ENCODE data around the gene ERGIC1. TPM values are rescaled to one million over a fixed set of nuclear protein-coding genes. Genes with fewer than 3 reads are reported as not detected.

ERGIC1 gene
- total and polyA plus RNA-seq, 10 of the 15 experiments (the other 5 are each of a cell fraction or from before 2014, with no cell fraction given) = 8.8 to 104 (median 76.3) TPM

DNA sequence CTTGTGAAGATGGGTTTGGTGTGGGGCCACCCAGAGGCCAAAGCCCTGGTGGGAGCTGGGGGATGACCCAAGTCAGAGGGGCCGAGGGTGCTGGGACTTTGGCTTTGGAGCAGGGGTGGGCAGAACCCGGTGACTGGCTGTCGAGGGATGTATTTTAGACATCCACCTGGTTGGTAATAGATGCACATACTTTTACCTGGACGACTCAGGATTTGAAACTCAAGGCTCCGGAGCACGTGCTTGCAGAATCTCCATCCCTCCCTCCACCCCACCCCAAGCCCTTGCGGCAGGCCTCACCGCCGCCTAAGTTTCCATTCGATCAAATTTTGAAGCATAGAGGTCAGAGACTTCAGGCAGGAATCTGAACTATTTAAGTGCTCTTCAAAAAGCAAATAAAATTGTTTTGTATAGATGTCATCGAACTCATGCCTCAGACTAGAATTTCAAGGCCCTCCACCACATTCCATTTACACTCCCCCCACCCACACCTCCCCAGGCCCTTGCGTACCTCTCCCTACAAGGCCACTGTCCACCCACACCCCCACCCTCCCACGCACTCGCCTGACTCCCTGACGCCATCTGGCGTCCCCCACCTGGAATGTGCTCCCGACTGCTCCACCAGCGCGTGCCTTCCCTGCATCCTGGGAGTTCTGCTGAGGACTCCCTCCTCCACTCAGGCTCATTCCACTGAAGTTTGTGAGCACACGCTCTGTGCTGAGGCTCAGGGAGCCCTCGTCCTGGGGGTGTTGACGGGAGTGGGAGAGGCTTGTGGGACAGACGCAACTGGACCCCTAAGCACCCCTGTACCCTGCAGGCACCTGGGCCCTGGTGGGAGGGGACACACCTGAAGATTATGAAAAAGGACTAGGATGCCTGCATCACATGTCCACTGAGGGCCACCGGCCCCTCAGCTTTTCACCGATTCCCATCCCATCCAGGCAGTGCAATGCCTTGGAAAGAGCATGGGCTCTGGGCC is 68.7 kb downstream of the ERGIC1 start:
- Histone ChIP-seq H3K9me3 (replicated peaks; ENCODE audit: control insufficient read depth, insufficient read depth, low read length) (no peaks in the 10 kb centered on the region), H3K27me3 (replicated peaks in 1 of 2; ENCODE audit: control insufficient read depth in 2 of 2, insufficient read depth in 2 of 2, low read length in 1 of 2) (no peaks in the 10 kb centered on the region), H3K9ac (ENCODE audit: control insufficient read depth, insufficient read depth, low read length) (no peak overlapping the region), H3K4me3 (no peak overlapping the region), H3K36me3 (ENCODE audit: control insufficient read depth in 2 of 2, insufficient read depth in 2 of 2, low read length in 1 of 2) (peaks cover 8 to 16% of the 10 kb centered on the region in 2 experiments; a peak in 3 of 4 replicates), H3K79me2 (ENCODE audit: control insufficient read depth, insufficient read depth, low read length) (no peaks in the 10 kb centered on the region), H3K4me1 (ENCODE audit: control insufficient read depth, insufficient read depth, low read length) (peaks cover 18% of the 10 kb centered on the region), H2AFZ (ENCODE audit: control insufficient read depth, low read depth, low read length) (no peak overlapping the region), H4K20me1 (ENCODE audit: control insufficient read depth, insufficient read depth) (no peaks in the 10 kb centered on the region), H3K4me2 (ENCODE audit: control insufficient read depth, insufficient read depth) (no peak overlapping the region), H3K27ac (ENCODE audit: control insufficient read depth, insufficient read depth) (no peak overlapping the region)
- in situ Hi-C loops (cut with MboI) = no loop called here
- ATAC-seq = no peak
- no peak for DNase-seq (ENCODE audit: low read depth, low spot score)
- ChIA-PET RAD21 (ENCODE audit: unreplicated experiment) (no interaction called here), SMC1A (ENCODE audit: uncharacterized antibody, unreplicated experiment) (interaction anchor here (0.6 kb wide), 1 partner anchor 18 kb away, joined by 3 read pairs; no protein-coding TSS in a partner anchor), CTCF (interaction anchor here (1.6 kb wide), 1 partner anchor 30 kb away, joined by 6 read pairs; no protein-coding TSS in a partner anchor), POLR2A (no interaction called here)
- no TSS peak for BruUV-seq (replicated peaks)
- intact Hi-C loops (cut with micrococcal nuclease; ENCODE audit: unreplicated experiment) = no loop called here
- TF ChIP-seq RAD21 (IDR thresholded peaks at IDR 0.05; ENCODE audit: insufficient read depth, low read depth, low read length) = peak; percentile 20; the same call in 1 of the 2 replicates
- 0 out of 3 replicates have a peak, but pooled peaks of 1 of the 2 experiments have one; percentile 23 for TF ChIP-seq EGR1 (IDR thresholded peaks at IDR 0.05; ENCODE audit: borderline replicate concordance in 1 of 2, low read depth in 2 of 2, low read length in 2 of 2)
- TF ChIP-seq MEF2A (IDR thresholded peaks at IDR 0.05; ENCODE audit: insufficient read depth, low read depth, low read length) = no peak
- TF ChIP-seq, protein P1, sequence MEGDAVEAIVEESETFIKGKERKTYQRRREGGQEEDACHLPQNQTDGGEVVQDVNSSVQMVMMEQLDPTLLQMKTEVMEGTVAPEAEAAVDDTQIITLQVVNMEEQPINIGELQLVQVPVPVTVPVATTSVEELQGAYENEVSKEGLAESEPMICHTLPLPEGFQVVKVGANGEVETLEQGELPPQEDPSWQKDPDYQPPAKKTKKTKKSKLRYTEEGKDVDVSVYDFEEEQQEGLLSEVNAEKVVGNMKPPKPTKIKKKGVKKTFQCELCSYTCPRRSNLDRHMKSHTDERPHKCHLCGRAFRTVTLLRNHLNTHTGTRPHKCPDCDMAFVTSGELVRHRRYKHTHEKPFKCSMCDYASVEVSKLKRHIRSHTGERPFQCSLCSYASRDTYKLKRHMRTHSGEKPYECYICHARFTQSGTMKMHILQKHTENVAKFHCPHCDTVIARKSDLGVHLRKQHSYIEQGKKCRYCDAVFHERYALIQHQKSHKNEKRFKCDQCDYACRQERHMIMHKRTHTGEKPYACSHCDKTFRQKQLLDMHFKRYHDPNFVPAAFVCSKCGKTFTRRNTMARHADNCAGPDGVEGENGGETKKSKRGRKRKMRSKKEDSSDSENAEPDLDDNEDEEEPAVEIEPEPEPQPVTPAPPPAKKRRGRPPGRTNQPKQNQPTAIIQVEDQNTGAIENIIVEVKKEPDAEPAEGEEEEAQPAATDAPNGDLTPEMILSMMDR (IDR thresholded peaks at IDR 0.05 in 2 of 3, conservative IDR thresholded peaks at IDR 0.05 in 1 of 3; ENCODE audit: control insufficient read depth in 2 of 3, extremely low read depth in 1 of 3, insufficient read depth in 1 of 3, low read depth in 3 of 3, low read length in 3 of 3) = peak; percentile 10 to 48 (median 37); a peak in 3 of 6 replicates
- peak; percentile 40; the same call in 1 of the 2 replicates for TF ChIP-seq SMC3 (IDR thresholded peaks at IDR 0.05; ENCODE audit: borderline replicate concordance, low read length)
- no peak for TF ChIP-seq HDGF (IDR thresholded peaks at IDR 0.05)
- TF ChIP-seq NFIC (IDR thresholded peaks at IDR 0.05; ENCODE audit: low read depth, low read length) = no peak
- no peak for FAIRE-seq
- WGBS (ENCODE audit: insufficient coverage, insufficient replicate concordance, low lambda C conversion rate, missing lambda C conversion rate) = 93% methylated on average over 25 of the region's 25 CpGs
